T-helper 17 cell (primary cell): ENCODE results near the gene KLHL18. TPM values are rescaled to one million over a fixed set of nuclear protein-coding genes. Genes with fewer than 3 reads are reported as not detected.

Experiments
- ATAC-seq: fragments of 150-1000 bp; cut with Tn5 transposase; 2 replicates; pipeline ENCODE4 v1.10.0; 2021; ENCODE audit warnings: mild to moderate bottlenecking, moderate library complexity
- DNase-seq, 3 donors: peaks; one replicate each; pipeline versions ENCODE4 v3.0.0 to v3.0.0-alpha.2; 2020 to 2021
- H3K9me3 ChIP-seq: one replicate; pipeline ENCODE4 v1.7.0; 2013; ENCODE audit warnings: low read length, mild to moderate bottlenecking; ENCODE audit not compliant: control insufficient read depth, poor library complexity, severe bottlenecking
- H3K27ac Mint-ChIP-seq: one replicate; pipeline ENCODE4 v1.8.0; 2022; ENCODE audit warnings: mild to moderate bottlenecking, moderate library complexity, mixed read lengths
- H3K27me3 Mint-ChIP-seq: one replicate; pipeline ENCODE4 v1.8.0; 2022; ENCODE audit warnings: mixed read lengths
- H3K36me3 Mint-ChIP-seq: one replicate; pipeline ENCODE4 v1.8.0; 2022; ENCODE audit warnings: low read depth, mixed read lengths
- H3K4me1 Mint-ChIP-seq: one replicate; pipeline ENCODE4 v1.8.0; 2022; ENCODE audit warnings: mild to moderate bottlenecking, mixed read lengths
- H3K4me3 Mint-ChIP-seq: one replicate; pipeline ENCODE4 v1.8.0; 2022; ENCODE audit warnings: mild to moderate bottlenecking, moderate library complexity, mixed read lengths
- total RNA-seq, 4 donors: library from RNA in 2 of 4; stranded (reverse) in 2 of 4; gene quantifications; one replicate each; pipeline ENCODE4 v1.2.3 and lab custom pipeline; 2022 to 2026

Gene KLHL18
- total RNA-seq, 2 donors from 2014 or later, result 47.0 to 50.8 TPM

DNA sequence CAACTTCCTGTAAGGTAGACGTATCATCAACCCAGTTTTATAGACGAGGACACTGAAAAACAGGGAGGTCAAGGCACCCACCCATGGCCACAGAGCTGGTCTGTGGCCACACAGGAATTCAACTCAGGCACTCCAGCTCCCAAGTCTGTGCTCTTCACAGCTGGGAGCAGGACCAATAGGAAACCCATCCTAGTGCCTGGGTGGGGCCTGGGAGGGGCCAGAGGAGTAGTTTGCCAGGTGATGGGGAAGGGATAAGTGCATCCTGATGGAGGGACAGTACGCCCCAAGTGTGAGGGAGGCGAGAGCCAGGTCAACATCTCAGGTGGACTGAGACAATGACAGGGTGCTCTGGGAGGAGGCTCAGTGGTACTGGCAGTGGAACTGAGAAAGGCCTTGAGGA lies 22.1 kb upstream of the KLHL18 start:
- no peaks in the 10 kb centered on the region for H3K27me3 Mint-ChIP-seq
- DNase-seq (no peak), ATAC-seq (no peak)
- H3K4me1 Mint-ChIP-seq, result peaks cover 4% of the 10 kb centered on the region
- no peaks in the 10 kb centered on the region for H3K36me3 Mint-ChIP-seq
- H3K9me3 ChIP-seq, result no peaks in the 10 kb centered on the region
- no peak overlapping the region for H3K4me3 Mint-ChIP-seq
- H3K27ac Mint-ChIP-seq, result no peak overlapping the region

DNA sequence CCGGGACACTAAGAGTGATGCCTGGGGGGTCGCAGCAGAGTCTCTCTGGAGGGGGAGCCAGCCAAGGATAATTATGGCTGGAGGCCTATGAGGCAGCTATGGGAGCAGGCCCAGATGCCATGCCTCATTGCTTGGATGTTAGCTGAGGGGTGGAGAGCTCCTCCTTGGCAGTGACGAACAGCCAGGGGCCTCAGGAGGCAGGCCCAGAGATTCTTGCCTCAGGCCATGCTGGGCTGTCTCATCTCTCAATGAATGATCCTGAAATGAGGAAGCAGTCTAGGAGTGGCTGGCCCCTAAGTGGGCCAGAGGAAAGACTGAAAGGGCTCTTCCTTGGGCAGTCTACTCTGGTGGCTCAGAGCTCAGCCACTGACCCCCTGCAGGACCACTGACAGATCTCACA lies 21.4 kb upstream of the KLHL18 start:
- no peak for ATAC-seq
- H3K9me3 ChIP-seq, result no peaks in the 10 kb centered on the region
- H3K36me3 Mint-ChIP-seq, result no peaks in the 10 kb centered on the region
- H3K27me3 Mint-ChIP-seq, result no peaks in the 10 kb centered on the region
- peaks cover 4% of the 10 kb centered on the region for H3K4me1 Mint-ChIP-seq
- no peak for DNase-seq
- no peak overlapping the region for H3K27ac Mint-ChIP-seq
- no peak overlapping the region for H3K4me3 Mint-ChIP-seq

DNA sequence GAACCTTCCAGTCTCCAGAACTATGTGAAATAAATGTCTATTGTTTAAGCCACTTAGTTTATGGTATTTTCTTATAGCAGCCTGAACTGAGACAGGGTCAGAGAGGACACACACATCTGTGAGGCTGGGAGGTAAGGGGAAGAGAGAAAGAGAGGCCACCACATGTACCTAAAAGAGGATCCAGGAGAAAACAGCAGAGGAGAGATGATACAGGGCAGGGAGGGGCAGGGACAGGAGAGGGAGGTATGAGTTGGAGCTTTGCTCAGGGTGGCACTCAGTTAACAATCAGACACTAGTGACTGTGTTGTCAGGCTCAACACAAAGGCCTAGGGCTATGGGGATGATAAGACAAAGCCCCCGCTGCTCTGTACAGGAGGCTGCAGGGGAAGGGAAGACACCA lies 17.7 kb upstream of the KLHL18 start:
- H3K9me3 ChIP-seq, result no peaks in the 10 kb centered on the region
- Mint-ChIP-seq H3K27ac (no peak overlapping the region), H3K4me3 (no peak overlapping the region), H3K36me3 (no peaks in the 10 kb centered on the region), H3K27me3 (no peaks in the 10 kb centered on the region), H3K4me1 (peaks cover 7% of the 10 kb centered on the region)
- DNase-seq (no peak), ATAC-seq (no peak)

DNA sequence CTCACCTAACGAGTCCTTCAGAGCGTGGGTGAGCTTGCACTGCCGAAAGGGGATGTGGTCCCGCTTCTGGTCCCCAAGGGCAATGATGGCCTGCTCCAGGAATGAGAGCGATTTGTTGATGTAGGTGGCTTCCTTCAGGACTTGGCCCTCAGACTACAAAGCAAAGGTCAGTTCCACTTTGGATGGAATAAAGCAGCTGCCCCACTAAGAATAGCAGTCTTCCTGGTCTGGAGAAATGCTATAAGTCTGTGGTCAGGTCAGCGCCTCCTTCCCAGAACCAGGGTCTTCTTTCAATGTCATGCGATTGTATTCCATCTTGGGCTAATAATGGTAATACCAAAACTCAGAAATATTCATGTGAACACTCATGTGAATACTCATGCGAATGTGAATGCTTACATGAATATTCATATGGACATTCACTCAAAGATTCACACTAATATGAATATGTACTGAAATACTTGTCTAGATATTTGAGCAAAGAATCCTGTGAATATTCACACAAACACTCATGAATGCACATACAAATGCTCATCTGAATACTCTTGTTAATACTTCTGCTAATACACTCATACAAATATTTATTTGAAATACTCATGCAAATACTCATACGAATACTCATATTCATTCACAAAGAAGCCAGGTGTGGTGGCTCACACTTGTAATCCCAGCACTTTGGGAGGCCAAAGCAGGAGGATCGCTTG lies 16.9 kb upstream of the KLHL18 start:
- no peak for DNase-seq
- Mint-ChIP-seq H3K4me1 (peaks cover 7% of the 10 kb centered on the region), H3K27me3 (no peaks in the 10 kb centered on the region), H3K36me3 (no peaks in the 10 kb centered on the region), H3K4me3 (no peak overlapping the region), H3K27ac (no peak overlapping the region)
- H3K9me3 ChIP-seq, result no peaks in the 10 kb centered on the region
- ATAC-seq, result no peak

DNA sequence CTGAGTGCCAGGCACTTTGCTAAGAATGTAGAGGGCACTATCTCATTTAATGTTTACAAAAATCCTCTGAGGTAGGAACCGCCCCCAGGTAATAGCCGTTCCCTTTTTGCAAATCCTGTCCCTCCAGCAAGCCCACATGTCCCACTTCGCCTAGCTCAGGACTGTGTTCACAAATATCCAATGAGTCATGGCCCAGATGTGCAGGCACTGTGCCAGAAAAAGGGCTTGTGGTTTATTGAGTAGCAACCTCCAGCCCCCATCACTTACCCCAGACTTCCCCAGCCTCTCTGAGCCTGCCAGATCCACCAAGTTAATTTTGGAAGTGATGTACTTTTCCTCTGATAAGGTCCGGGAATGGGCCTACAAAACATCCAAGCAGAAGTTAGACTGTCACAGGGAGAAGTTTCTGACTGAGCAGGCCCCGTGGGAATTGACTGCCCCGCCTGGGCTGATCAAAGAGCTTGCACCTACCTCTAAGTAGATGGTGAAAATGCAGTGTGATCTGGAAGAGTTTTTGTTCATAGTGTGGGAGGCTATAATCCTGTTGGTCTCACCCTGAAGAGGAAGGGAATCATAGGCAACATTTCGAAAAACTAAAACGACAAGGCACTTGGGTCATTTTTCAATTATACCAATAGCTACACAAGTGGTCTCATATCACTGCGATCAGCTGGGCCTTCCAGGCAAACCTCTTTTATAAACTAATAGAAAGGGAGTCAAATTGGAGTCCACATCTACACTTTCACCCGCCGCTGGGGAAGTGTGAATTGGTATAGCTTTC lies 15.8 kb upstream of the KLHL18 start:
- peaks cover 7% of the 10 kb centered on the region for H3K4me1 Mint-ChIP-seq
- DNase-seq (no peak), ATAC-seq (peak; percentile 71)
- no peaks in the 10 kb centered on the region for H3K36me3 Mint-ChIP-seq
- H3K4me3 Mint-ChIP-seq, result no peak overlapping the region
- no peaks in the 10 kb centered on the region for H3K27me3 Mint-ChIP-seq
- H3K27ac Mint-ChIP-seq, result no peak overlapping the region
- H3K9me3 ChIP-seq, result no peaks in the 10 kb centered on the region

DNA sequence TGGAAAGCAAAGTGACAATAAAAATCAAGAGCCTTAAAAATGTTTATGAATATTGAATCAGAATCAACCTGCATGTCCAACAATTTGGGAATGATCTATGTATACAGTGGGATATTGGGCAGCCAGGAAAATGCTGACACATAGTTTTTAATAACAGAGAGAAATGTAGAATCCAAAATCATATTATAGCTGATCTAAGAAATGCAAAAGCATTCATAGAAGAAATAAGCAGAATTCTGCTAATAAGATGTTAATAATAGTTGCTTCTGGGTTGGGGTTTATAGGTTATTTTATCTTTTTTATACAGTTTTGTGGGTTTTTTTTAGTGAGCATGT lies 15.3 kb upstream of the KLHL18 start:
- no peaks in the 10 kb centered on the region for H3K27me3 Mint-ChIP-seq
- ATAC-seq (no peak), DNase-seq (no peak)
- H3K27ac Mint-ChIP-seq, result no peak overlapping the region
- H3K36me3 Mint-ChIP-seq, result no peaks in the 10 kb centered on the region
- H3K4me3 Mint-ChIP-seq, result no peak overlapping the region
- peaks cover 7% of the 10 kb centered on the region for H3K4me1 Mint-ChIP-seq
- no peaks in the 10 kb centered on the region for H3K9me3 ChIP-seq

DNA sequence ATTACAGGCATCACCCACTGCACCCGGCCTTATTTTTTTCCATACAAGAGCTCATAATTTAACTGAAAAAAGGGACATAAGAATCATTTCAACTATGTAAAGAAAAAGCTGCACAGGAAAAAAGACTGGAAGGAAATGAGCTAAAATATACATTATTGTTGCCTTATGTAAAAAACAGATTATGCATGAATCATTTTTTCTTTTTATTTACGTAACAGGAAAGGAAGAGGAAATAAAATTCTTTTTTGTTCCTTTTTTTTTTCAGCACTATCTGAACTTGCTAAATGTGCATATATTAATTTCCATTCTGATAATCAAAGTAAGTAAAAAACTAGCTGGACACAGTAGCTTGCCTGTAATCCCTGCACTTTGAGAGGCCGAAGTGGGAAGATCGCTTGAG lies 12.2 kb upstream of the KLHL18 start:
- no peaks in the 10 kb centered on the region for H3K27me3 Mint-ChIP-seq

DNA sequence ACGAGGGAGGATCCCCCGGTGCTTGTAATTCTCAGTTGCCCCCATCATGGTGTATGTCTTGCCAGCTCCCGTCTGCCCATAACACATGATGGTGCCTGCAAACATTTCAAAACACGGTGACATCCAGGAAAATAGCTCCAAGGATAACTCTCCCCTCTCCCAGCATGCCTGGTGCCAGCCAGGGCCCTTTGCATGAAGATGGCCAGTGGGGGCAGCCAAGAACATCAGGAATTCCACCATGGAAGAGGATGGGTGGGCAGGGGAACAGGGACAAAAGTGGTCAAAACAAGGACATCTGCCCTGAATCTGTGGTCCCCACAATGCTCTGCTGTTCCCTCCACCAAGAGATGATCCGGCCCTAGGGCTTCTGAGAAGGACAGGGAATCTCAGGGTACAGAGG lies 9.2 kb upstream of the KLHL18 start:
- H3K36me3 Mint-ChIP-seq, result no peaks in the 10 kb centered on the region
- DNase-seq, result no peak
- no peaks in the 10 kb centered on the region for H3K9me3 ChIP-seq
- H3K4me1 Mint-ChIP-seq, result peaks cover 2% of the 10 kb centered on the region
- H3K27ac Mint-ChIP-seq, result no peak overlapping the region
- H3K27me3 Mint-ChIP-seq, result no peaks in the 10 kb centered on the region
- no peak for ATAC-seq
- H3K4me3 Mint-ChIP-seq, result no peak overlapping the region

More for the DNA sequence above, 12.2 kb upstream of the KLHL18 start:
- Mint-ChIP-seq H3K36me3 (no peaks in the 10 kb centered on the region), H3K4me1 (peaks cover 7% of the 10 kb centered on the region), H3K4me3 (no peak overlapping the region), H3K27ac (peak overlapping the region; percentile 24)
- no peak for DNase-seq
- no peaks in the 10 kb centered on the region for H3K9me3 ChIP-seq
- ATAC-seq, result no peak

DNA sequence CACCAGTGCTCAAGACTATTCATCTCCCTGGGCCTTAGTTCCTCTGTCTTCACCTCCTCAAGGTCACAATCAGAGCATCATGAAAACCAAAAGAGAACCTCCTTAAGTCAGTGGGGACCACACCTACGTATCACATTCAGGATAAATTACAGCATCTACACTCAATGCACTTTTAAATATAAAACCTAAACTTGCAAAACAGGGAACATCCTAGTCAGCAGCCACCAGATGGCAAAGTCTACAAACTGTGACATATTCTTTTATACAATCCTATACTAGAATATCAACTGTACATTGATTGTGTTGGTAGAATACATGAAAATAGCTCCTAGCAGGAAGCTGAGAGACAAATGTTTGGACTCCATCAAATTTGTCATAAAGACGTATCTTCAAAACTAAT lies 8.1 kb upstream of the KLHL18 start:
- H3K36me3 Mint-ChIP-seq, result no peaks in the 10 kb centered on the region
- no peak overlapping the region for H3K4me3 Mint-ChIP-seq
- DNase-seq, result no peak
- ATAC-seq, result no peak
- no peak overlapping the region for H3K27ac Mint-ChIP-seq
- H3K27me3 Mint-ChIP-seq, result no peaks in the 10 kb centered on the region
- no peaks in the 10 kb centered on the region for H3K9me3 ChIP-seq
- H3K4me1 Mint-ChIP-seq, result peaks cover 2% of the 10 kb centered on the region

DNA sequence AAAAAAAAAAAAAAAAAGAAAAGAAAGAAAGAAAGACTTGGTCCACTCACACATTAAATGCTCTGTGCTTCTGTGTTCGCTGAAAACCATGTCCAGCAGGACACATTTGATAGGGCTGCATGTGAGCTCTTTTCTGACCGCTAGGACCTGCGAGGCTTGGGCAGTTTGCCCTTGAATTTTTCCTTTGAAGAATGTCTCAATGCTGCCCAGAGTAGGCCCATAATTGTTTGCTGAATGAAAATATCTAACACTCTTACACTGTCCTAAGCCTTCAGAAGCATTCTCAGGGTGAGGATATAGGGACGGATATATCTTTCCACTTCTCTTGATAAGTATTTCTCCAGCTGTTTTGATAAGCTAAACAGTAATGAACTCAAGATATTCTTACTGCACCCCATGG lies 6.2 kb upstream of the KLHL18 start:
- no peak for ATAC-seq
- no peaks in the 10 kb centered on the region for H3K27me3 Mint-ChIP-seq

DNA sequence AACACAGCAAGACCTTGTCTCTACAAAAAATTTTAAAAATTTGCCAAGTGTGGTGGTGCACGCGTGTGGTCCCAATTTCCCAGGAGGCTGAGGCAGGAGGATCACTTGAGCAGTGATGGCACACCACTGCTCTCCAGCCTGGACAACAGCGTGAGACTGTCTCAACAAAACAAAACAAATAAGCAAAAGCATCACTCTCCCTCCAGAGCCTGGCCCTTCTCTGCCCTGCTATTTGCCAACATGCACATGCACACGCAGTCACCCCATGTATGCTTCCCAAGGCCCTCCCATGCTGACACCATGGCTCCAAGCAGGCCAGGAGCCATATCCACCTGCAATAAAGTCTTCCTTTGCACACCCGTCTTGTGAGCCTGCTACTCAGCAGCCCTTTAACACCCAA lies 2.2 kb upstream of the KLHL18 start:
- Mint-ChIP-seq H3K4me3 (no peak overlapping the region), H3K4me1 (peaks cover 26% of the 10 kb centered on the region), H3K27me3 (no peaks in the 10 kb centered on the region), H3K27ac (peak overlapping the region; percentile 99), H3K36me3 (peaks cover 3% of the 10 kb centered on the region)
- DNase-seq (no peak), ATAC-seq (no peak)
- H3K9me3 ChIP-seq, result no peaks in the 10 kb centered on the region

More for the DNA sequence above, 6.2 kb upstream of the KLHL18 start:
- Mint-ChIP-seq H3K27ac (no peak overlapping the region), H3K36me3 (no peaks in the 10 kb centered on the region), H3K4me1 (peaks cover 3% of the 10 kb centered on the region), H3K4me3 (no peak overlapping the region)
- no peak for DNase-seq
- no peaks in the 10 kb centered on the region for H3K9me3 ChIP-seq

DNA sequence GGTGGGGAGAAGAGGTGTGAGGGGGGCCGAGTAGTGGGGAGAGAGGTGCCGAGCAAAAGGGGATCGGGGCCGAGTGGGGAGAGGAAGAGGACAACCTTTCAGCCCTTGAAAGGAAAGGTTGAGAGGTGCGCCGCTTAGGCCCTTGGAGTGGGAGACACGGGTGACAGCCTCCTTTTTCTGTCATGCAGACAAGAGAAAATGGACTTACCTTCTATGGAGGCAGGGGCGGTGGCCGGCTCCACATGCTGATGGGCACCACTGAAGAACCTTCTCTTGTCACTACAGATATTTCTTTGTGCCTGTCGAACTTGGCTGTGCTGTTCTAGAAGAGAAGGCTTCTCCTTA lies 421 bp downstream of the KLHL18 start:
- no peaks in the 10 kb centered on the region for H3K27me3 Mint-ChIP-seq

DNA sequence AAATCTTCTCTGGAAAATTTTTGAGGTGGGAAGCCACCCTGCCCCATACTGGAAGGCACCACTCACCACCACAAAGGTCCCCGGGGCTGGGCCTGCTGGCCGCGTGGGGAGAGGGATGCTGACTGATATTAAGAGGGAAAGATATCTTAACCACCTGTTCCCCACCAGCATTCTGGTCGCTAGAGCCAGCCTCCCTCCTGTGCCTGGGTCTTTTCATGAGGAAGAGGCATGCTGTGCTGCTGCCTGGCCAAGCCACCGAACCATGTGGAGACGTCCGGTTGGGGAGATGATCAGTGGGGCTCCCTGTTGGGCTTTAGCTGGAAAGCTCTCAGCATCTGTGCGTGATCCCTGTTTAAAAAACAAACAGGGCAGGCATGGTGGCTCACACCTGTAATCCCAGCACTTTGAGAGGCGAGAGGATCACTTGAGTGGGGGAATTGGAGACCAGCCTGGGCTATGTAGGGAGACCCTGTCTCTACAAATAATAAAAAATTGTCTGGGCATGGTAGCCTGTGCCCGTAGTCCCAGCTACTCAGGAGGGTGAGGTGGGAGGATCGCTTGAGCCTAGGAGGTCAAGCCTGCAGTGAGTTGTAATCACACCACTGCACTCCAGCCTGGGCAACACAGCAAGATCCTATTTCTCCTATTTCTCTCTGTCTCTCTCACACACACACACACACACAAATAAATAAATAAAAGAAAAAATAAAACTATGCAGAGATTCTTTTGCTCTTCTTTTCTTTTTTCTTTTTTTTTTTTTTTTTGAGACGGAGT lies 1.0 kb downstream of the KLHL18 start:
- ATAC-seq, result no peak
- no peaks in the 10 kb centered on the region for H3K9me3 ChIP-seq
- Mint-ChIP-seq H3K4me1 (peaks cover 32% of the 10 kb centered on the region), H3K27me3 (no peaks in the 10 kb centered on the region), H3K27ac (peak overlapping the region; percentile 99), H3K36me3 (peaks cover 3% of the 10 kb centered on the region), H3K4me3 (peak overlapping the region; percentile 100)
- no peak for DNase-seq

More for the DNA sequence above, 421 bp downstream of the KLHL18 start:
- DNase-seq, result peak in 2 of 3 donors; percentile 16 to 17
- Mint-ChIP-seq H3K4me3 (peak overlapping the region; percentile 100), H3K36me3 (peaks cover 3% of the 10 kb centered on the region), H3K27ac (peak overlapping the region; percentile 99), H3K4me1 (peaks cover 32% of the 10 kb centered on the region)
- ATAC-seq, result peak; percentile 2
- H3K9me3 ChIP-seq, result no peaks in the 10 kb centered on the region
